ENCODE measurements around the gene B4GALNT3.
A peak's percentile ranks its signal among the peaks of the same experiment; 100 is the strongest.

B4GALNT3 gene

DNA sequence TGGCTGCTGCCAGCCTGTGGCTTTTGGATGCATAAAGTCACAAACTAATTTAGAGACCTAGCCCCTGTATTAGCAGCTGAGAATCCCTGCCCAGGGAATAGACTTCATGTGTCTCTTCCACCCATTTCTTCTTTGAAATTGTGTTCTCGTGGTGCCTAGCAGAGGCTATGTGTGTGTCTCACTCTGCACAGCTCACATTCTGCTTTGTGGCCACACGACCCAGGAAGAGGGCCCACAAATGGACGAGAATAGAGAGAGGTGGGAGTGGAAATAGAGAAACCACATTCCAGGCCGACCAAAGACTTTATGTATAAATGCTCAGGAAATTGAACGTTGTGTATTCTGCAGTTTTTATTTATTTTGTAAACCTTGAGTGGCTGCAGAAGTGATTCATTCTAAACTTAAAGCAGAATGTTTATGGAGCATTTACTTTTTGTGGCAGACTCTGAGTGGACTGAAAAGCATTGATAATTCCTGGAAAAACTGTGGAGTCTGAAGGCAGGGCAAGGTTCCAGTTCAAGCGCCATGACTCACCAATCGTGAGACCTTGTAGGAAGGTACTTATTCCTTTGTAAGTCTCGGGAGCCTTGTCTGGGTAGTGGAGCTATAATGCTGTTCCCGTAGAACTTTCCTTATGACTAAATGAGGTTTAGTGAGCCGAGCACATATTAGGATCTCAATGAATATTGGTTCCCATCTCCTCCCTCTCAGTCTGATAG lies 9.1 kb downstream of the B4GALNT3 start:
- DNase-seq, result no peak

GRCh38 chr12:470133-470532 lies 10.4 kb downstream of the B4GALNT3 start:
- no peak for DNase-seq

GRCh38 chr12:473198-473597 lies 13.5 kb downstream of the B4GALNT3 start:
- DNase-seq, result no peak

DNA sequence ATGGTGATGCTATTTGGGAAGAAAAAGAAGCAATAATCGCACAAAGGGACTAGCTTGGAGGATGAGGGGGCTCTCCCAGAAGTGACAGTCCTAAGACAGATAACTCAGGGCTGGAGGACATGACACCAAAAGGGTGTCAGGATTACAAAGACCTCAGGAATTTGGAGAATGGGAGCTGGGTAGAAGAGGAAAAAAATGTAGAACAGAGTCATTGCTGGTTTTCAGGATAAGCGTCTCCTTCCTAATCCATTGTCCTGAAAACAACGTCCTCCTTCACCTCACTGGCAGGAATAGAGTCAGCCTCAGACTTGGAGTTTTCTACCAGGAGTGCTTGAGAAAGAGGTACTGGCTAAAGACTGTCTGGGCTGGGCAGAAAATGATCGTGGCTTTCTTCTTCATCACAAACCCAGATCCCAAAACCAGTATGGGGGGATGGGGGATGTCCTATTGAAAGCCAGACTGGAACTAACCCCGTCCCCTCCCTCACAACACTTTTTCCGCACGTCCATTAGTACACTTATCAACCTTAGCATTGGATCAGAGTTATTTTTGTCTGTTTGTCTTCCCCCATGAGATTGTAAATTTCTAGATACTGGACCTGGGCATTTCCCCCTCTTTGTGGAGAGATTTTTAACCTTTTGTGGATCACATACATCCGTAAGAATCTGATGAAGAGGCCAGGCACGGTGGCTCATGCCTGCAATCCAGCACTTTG lies 14.3 kb downstream of the B4GALNT3 start:
- DNase-seq, result no peak

- no peak for DNase-seq
Observed at GRCh38 chr12:475286-475685, 15.5 kb downstream of the B4GALNT3 start.

DNA sequence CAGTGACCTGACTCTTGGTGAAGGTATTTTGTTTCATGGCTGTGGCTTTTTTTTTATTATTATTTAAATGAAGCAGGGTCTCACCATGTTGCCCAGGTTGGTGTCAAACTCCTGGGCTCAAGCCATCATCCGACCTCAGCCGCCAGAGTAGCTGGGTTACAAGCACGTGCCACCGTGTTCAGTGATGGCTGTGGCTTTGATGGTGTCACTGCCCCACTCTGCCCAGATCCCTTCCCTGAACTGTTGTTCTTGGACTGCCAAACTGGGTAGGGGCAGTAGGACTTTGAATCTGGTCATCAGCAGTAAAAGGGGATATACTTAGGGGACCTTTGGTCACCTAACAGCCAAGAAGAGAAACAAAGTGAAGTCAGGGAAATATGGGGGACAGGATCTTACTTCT lies 19.4 kb downstream of the B4GALNT3 start:
- no peak for DNase-seq

DNA sequence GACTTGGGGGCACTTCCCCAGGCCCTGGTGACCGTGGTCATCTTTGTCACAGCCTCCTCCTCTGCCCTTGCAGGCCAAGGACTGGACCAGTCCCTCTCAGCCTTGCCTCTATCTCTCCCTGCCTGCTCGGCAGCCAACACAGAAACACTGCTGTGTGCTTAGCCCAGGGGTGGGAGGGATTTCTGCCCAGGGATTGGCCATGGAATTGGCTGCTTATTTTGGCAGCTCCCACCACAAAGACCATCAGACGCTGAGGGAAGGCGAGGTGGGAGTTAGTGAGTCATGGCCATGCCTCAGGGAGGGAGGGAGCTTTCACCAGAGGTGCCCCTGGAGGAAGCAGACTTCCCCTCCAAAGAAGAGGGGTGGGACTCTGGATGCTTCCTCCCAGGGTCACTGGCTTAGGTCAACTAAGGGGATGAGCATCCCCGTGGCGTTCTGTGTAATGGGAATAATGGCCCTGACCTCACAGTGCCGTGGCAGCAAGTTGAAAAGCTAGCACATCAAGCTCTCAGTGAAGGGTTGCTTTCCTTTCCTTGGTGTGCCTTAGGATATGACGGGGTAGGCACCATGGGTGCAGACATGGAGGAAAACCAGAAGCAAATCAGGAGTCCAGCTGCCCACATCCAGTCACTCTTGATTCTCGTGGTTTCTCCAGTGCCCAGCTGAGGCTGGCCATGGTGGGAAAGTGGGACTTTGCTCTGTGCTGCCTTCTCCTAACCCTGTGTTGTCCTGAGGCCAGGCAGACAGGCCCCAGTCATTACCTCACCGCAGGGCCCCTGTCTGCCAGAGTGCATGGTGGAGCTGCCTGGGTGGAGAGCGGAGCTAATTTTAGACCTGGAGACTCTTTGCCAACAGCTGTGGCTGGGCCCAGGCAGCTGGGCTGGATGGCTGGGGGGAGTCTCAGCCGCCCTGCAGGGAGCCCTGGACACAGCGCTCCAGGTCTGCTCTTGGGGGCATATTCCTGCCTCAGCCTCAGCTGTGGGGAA lies 21.4 kb downstream of the B4GALNT3 start:
- no peak for DNase-seq

DNA sequence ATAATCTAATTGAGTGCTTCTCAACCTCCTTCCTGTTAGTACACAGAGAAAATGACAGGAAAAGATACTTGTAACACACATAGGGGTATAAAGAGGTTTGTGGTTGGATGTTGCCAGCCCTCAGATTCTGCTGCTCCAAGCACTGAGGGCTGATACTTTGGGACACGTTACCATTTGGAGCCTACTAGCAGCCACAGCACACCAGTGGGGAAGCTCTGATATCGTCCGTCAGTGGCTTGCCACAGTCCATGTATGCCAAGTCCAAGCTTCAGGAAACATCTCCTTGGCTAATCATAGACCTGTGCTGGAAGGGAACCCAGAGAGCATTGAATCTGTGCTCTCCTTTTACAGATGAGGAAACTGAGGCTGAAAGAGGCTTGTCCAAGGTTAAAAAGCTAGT lies 22.3 kb downstream of the B4GALNT3 start:
- DNase-seq, result no peak

DNA sequence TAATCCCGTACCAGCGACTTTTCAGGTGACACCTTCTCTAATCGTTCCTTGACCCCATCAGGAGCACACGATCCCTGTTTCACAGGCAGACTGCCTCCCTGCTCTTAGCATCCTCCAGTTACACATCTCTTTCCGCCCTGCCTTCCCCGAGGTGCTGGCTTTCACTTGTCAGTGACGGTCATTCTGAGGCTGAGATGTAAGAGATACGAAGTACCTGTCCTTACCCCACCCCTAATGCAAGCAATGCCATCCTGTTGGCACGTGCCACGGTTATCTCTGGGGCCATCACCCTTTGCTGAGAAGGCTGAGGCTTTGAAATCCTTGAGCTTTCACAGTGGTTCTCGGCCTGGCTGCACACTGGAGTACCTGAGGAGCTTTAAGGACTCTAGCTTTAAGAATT lies 24.4 kb downstream of the B4GALNT3 start:
- no peak for DNase-seq

GRCh38 chr12:490260-490659 lies 30.5 kb downstream of the B4GALNT3 start:
- no peak for DNase-seq

DNA sequence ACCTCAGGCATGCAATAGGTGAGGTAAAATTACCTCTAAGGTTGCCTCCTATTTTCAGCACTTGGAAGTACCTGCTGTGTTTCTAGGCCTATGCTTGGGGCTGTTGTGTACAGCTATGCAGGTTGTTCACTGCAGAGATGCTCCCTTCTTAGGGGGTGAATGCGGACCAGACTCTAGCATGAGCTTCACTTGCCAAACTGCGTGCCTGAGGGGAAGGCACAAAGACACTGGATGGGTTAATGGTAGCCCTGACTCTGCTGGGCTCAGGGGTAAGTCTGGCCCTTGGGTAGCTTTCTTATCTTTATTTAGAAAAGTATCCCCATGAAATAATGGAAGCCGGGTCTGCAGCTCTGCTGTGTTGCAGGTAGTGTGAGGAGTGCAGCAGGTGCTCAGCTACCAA lies 35.7 kb downstream of the B4GALNT3 start:
- no peak for DNase-seq

DNA sequence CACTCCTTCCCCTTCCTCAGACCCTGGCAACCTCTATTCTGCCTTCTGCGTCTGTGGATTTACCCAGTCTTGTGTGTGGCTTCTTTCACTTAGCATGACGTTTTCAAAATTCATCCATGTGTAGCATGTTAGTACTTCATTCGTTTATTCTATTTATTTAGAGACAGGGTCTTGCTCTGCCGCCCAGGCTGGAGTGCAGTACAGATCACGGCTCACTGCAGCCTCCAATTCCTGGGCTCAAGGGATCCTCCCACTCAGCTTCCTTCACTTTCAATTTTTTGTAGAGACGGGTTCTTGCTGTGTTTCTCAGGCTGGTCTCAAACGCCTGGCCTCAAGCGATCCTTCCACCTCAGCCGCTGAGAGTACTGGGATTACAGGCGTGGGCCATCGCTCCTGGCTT lies 37.0 kb downstream of the B4GALNT3 start:
- no peak for DNase-seq

GRCh38 chr12:497501-498160 lies 37.9 kb downstream of the B4GALNT3 start:
- DNase-seq, result no peak

DNA sequence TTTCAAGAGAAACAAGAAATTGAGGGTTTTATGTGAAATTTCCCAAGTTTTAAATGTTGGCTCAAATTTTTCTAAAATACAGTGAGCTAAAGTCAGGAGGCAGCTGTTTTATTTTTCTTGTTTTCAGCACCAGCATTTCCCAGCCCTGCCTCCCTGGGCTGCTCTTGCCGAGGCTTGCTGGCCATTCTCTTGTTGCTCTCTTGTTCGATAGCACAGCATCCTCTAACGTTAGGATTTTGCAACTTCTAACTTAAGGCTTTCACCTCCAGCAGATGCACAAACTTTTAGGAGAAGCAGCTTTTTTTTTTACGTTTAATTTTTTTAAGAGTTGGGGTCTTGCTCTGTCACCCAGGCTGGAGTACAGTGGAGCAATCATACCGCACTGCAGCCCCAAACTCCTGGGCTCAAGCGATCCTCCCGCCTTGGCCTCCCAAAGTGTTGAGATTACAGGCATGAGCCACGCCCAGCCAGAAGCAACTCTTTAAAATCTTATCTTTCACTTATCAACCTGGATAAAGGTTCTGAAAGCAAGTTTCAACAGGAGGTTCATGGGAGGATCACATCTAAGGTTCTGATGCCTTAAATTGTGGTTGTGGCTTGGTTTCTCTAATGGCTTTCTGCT lies 40.2 kb downstream of the B4GALNT3 start:
- DNase-seq, result no peak

DNA sequence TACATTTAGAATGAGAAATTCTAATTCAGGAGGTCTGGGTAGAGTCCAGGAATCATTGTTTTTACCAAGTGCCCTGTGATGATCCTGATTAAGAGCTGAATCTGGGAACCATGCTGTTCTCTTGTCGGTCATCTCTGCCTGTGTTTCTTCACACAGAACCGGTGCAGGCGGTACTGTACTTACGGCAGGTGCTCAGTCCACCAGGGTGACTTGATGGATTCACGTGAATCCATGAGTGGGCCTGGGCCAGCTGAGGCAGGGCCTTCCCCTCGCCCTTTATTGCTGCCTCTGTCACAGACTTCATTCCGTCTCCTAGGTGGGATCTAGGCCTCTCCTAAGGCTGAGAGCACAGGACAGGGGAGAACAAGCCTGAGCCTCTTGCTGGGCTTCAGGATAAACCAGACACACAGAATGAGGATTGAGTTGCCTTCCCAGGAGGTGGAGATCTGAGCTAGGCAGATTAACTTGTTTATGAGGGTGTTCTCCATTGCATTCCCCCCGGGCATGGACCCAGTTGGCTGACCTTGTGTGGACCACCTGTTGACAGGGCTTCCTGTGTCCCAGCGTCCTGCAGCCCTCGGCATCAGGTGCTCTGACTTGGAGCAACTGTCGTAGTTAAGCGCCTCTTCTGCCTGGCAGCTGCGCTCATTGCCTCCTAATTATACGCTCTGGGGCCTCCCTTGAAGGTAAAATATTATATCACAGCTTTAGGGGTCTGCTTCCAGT lies 42.1 kb downstream of the B4GALNT3 start:
- peak; percentile 53 for DNase-seq

- DNase-seq, result no peak
Observed at GRCh38 chr12:503111-503761, 43.5 kb downstream of the B4GALNT3 start.

DNA sequence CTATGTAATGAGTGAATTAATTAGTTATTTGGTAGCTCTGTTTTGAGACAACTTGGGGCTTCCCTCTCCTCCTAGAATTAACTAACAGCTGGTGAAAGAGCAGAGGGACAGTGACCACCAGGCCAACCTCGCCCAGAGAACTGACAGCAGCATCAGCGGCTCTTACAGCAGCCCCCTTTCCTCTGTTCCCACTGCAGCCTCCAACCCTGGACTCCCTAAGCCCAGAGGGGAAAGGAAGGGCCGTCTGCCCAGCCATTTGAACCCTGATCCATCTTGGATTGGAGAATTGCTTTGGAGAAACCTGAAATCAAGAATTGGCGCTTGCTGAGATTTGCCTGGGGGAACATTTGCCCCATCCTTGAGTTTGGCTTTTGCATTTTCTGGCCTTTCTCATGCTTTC lies 45.5 kb downstream of the B4GALNT3 start:
- no peak for DNase-seq

GRCh38 chr12:507391-507796 lies 47.7 kb downstream of the B4GALNT3 start:
- DNase-seq, result no peak

GRCh38 chr12:508145-508544 lies 48.4 kb downstream of the B4GALNT3 start:
- DNase-seq, result no peak

- DNase-seq, result no peak
Observed at GRCh38 chr12:508795-509194, 49.1 kb downstream of the B4GALNT3 start.

GRCh38 chr12:509500-509899 lies 49.8 kb downstream of the B4GALNT3 start:
- no peak for DNase-seq

Data from NCI-H2081 treated with DMSO at 0.1 percent for 48 hours (cell line).